ENCODE data around the gene ZKSCAN3.

The ZKSCAN3 gene

GRCh38 chr6:28380381-28380780 lies 30.6 kb downstream of the ZKSCAN3 start:
- TF ChIP-seq MYC (IDR thresholded peaks at IDR 0.05; ENCODE audit: low read depth, low read length) (no peak), POLR2A (IDR thresholded peaks at IDR 0.05; ENCODE audit: extremely low read depth, insufficient read length) (no peak), CTCF (IDR thresholded peaks at IDR 0.05; ENCODE audit: low read depth, low read length) (no peak)
- TF ChIP-seq, protein P1, sequence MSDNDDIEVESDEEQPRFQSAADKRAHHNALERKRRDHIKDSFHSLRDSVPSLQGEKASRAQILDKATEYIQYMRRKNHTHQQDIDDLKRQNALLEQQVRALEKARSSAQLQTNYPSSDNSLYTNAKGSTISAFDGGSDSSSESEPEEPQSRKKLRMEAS (IDR thresholded peaks at IDR 0.05; ENCODE audit: low read depth, low read length) = no peak
- no peak for DNase-seq (ENCODE audit: low read depth)
- H3K4me3 ChIP-seq (ENCODE audit: low read depth, low read length) = no peak overlapping the region

- no peak overlapping the region for H3K4me3 ChIP-seq (ENCODE audit: low read depth, low read length)
- peak; percentile 30 for DNase-seq (ENCODE audit: low read depth)
- no peak for TF ChIP-seq MYC (IDR thresholded peaks at IDR 0.05; ENCODE audit: low read depth, low read length)
- no peak for TF ChIP-seq POLR2A (IDR thresholded peaks at IDR 0.05; ENCODE audit: extremely low read depth, insufficient read length)
- TF ChIP-seq, protein P1 (IDR thresholded peaks at IDR 0.05; ENCODE audit: low read depth, low read length) = no peak
- peak; percentile 23 for TF ChIP-seq CTCF (IDR thresholded peaks at IDR 0.05; ENCODE audit: low read depth, low read length)
Observed at GRCh38 chr6:28383235-28384142, 33.7 kb downstream of the ZKSCAN3 start.

- no peak for TF ChIP-seq POLR2A (IDR thresholded peaks at IDR 0.05; ENCODE audit: extremely low read depth, insufficient read length)
- no peak for TF ChIP-seq CTCF (IDR thresholded peaks at IDR 0.05; ENCODE audit: low read depth, low read length)
- TF ChIP-seq, protein P1 (IDR thresholded peaks at IDR 0.05; ENCODE audit: low read depth, low read length) = no peak
- no peak for TF ChIP-seq MYC (IDR thresholded peaks at IDR 0.05; ENCODE audit: low read depth, low read length)
- DNase-seq (ENCODE audit: low read depth) = no peak
- H3K4me3 ChIP-seq (ENCODE audit: low read depth, low read length) = no peak overlapping the region
Observed at GRCh38 chr6:28384143-28384533, 34.4 kb downstream of the ZKSCAN3 start.

DNA sequence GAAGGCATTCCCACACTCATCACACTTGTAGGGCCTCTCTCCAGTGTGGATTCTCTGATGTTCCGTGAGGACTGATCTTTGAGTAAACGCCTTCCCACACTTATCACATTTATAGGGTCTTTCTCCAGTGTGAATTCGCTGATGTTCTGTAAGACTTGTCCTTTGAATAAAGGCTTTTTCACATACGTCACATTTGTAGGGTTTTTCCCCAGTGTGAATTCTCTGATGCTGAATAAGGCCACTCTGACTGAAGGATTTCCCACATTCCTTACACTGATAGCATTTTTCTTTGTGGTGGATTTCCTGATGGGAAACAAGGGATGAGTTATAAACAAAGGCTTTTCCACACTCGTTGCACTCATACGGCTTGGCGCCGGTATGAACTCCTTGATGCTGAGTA lies 40.9 kb downstream of the ZKSCAN3 start:
- TF ChIP-seq POLR2A (IDR thresholded peaks at IDR 0.05; ENCODE audit: extremely low read depth, insufficient read length) (no peak), CTCF (IDR thresholded peaks at IDR 0.05; ENCODE audit: low read depth, low read length) (no peak), MYC (IDR thresholded peaks at IDR 0.05; ENCODE audit: low read depth, low read length) (no peak)
- TF ChIP-seq, protein P1 (IDR thresholded peaks at IDR 0.05; ENCODE audit: low read depth, low read length) = no peak

GRCh38 chr6:28393912-28394662 lies 44.3 kb downstream of the ZKSCAN3 start:
- no peak for TF ChIP-seq POLR2A (IDR thresholded peaks at IDR 0.05; ENCODE audit: extremely low read depth, insufficient read length)
- TF ChIP-seq CTCF (IDR thresholded peaks at IDR 0.05; ENCODE audit: low read depth, low read length) = peak; percentile 37
- no peak for TF ChIP-seq MYC (IDR thresholded peaks at IDR 0.05; ENCODE audit: low read depth, low read length)
- TF ChIP-seq, protein P1 (IDR thresholded peaks at IDR 0.05; ENCODE audit: low read depth, low read length) = no peak
- peak; percentile 38 for DNase-seq (ENCODE audit: low read depth)
- peak overlapping the region; percentile 2 for H3K4me3 ChIP-seq (ENCODE audit: low read depth, low read length)

More for the DNA sequence above, 40.9 kb downstream of the ZKSCAN3 start:
- no peak overlapping the region for H3K4me3 ChIP-seq (ENCODE audit: low read depth, low read length)
- no peak for DNase-seq (ENCODE audit: low read depth)
